CD4-positive, alpha-beta T cell treated with Interleukin-6 at 100 ng/mL for 8 hours (primary cell): ENCODE results near the gene CIB4.
"Not testable (repeated sequence)": the region's sequence is repeated elsewhere in the genome, so short reads cannot be mapped to it uniquely, and the experiment has no call there.

ENCODE experiments used
- DNase-seq: peaks from one replicate; pipeline ENCODE4 v3.0.0-alpha.2; 2020; ENCODE audit warnings: mixed read lengths, low spot score

Gene CIB4

GRCh38 chr2:26666671-26667070, 25.5 kb upstream of the CIB4 start:
- no peak for DNase-seq

DNA sequence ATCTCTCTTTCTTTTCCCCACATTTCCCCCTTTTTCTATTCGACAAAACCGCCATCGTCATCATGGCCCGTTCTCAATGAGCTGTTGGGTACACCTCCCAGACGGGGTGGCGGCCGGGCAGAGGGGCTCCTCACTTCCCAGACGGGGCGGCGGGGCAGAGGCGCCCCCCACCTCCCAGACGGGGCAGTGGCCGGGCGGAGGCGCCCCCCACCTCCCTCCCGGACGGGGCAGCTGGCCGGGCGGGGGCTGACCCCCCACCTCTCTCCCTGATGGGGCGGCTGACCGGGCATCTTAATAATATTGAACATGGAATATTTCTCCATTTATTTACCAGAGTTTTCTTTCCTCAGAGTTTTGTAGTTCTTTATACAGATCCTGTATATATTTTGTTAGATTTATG, 24.1 kb upstream of the CIB4 start:
- DNase-seq, result not testable (repeated sequence)

DNA sequence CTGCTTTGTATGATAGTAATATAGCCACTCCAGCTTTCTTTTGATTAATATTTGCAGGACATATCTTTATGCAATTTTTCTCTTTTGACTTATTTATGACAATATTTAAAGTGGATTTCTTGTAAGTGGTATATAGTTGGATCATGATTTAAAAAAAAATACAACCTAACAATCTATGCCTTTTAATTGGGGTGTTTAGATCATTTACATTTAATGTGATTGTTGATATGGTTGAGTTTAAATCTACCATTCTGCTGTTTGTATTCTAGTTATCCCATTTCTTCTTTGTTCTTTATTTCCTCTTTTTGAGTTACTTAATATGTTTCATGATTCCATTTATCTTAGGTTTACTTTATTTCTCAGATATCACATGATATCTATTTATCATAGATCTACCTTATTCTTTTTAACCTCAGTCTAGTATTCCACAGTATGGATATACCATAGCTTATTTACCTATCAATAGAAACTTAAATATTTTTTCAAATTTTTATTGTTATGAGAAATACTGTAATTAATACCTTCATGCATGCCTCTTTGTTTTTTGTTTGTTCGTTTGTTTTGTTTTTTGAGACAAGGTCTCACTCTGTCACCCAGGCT, 19.3 kb upstream of the CIB4 start:
- DNase-seq, result no peak

DNA sequence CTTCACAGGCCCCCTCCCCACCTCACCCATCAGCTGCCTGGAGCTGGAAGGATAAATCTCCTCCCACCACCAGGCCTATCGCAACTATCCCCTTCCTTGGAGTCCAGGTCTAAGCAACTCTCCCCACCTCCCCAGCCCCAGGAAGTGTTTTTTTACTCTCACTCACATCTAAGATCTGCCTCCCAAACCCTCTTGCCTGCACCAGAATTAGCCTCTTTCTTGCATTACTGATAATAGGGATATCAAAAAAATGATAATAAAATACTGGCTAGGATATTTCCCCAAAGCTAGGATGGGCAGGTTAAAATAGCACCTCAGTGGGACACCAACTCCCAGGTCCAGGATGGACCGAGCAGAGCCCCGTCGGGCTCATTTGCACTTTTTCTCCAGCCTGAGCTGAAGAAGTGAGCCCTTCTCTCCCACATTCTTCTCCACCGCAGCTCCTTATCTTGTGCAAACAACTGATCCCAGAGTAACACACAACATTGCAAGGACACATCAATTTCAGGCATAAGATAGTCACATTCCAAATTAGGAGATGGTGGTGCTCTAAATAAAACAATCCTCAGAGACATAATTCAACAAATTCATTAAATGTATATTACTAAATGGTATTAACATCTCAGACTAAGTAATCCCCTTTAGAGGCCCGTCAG, 17.7 kb upstream of the CIB4 start:
- no peak for DNase-seq

DNA sequence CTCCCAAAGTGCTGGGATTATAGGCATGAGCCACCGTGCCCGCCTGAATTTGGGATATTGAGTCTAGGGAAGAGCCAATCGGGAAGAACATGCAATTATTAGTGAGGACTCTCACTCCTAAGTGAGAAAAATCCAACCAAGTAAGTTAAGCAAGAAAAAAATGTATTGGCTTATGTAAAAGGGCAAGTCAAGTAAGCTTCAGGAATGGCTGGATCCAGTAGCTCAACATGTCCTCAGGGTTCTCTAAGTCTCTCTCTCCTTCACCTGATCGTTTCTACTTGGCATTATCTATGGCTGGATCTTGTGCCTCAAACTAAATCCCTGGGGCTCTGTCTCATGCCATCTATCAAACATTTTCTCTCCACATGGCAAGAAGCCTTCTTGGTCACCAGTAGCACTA, 16.1 kb upstream of the CIB4 start:
- DNase-seq, result no peak

- no peak for DNase-seq
Measured at GRCh38 chr2:26655611-26656195, 14.5 kb upstream of the CIB4 start.

- DNase-seq, result not testable (repeated sequence)
Measured at GRCh38 chr2:26655120-26655519, 14.0 kb upstream of the CIB4 start.

DNA sequence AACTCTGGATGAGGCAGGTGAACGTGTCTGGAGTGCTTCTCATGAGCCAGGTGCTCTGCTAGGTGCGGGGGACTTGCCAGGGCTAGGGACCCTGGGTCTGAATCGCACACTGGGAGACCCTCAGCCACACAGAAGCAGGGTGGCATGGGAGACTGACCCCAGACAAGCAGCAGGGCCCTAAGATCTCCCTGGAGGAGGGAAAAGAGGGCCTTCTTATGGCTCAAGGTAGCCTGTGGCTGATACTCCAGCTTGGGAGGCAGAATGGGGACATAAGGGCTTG, 12.8 kb upstream of the CIB4 start:
- DNase-seq, result no peak

DNA sequence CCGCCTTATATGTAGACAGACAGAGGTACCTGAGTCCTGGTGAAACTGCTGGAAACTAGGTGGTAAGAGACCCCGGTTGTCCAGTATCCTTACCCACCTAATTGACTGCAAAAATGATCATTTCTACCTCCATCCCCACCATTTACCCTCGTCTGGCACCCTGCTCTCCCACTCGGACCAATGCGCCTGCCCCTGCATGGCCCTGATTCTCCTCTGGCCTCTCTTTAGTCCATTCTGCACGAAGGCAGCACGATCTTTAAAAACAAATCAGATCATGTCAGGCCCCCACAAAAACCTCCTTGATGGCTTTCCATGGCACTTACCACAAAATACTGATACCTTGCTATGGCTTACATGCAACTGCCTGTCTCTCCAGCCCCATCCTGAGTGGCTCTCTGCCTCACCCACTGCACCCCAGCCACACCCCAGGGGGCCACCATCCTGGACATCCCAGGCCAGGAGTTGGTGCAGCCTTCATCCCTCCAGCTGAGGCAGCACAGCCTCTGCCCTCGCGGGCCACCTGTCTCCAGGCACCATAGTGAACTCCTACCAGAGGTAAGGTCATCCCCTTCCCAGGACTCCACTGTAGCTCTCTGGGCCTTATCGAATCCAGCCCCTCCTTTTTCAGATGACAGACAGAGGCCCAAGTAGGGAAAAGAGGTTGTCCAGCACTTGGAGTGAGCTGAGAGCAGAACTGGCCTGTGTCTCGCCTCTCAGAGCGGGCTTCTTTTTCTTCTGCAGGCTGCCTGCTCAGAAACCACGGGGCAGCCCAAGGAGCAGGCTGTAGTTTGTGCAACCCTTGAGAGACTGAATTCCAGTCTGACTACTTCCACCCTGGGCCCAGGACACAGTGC, 12.3 kb upstream of the CIB4 start:
- DNase-seq, result no peak

GRCh38 chr2:26652361-26653041, 11.3 kb upstream of the CIB4 start:
- DNase-seq, result no peak

DNA sequence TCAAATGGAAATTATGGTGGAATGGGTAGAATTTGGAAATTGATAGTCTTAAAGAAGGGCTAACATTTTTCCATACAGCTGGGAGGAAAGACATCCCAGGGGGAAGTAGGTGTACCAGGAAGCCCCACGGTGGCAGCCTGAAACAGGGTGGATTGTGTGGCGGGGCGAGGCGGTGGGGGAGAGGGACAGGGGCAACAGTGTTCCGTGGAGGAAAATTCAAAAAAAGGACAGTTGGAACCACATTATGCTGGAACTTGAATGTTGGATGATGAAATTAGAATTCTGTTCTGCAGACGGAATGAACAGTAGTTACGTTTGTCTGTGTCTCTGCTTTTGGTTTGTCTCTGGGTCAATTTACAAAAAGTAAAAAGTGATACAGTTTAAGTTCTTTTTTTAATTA, 10.6 kb upstream of the CIB4 start:
- no peak for DNase-seq

DNA sequence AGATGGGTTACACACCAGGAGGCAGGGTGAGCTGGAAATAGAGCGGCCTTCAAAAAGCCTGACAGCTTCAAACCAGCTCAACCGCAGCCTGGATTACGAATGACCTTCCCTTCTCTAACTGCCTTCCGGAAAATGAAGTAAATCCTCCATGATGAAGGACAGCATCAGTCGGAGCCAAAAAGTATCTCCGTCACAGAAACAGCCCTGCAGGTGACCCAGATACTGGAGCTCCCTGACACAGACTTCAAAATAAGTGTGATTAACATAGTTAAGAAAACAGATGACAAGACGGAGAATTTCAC, 10.3 kb upstream of the CIB4 start:
- no peak for DNase-seq

DNA sequence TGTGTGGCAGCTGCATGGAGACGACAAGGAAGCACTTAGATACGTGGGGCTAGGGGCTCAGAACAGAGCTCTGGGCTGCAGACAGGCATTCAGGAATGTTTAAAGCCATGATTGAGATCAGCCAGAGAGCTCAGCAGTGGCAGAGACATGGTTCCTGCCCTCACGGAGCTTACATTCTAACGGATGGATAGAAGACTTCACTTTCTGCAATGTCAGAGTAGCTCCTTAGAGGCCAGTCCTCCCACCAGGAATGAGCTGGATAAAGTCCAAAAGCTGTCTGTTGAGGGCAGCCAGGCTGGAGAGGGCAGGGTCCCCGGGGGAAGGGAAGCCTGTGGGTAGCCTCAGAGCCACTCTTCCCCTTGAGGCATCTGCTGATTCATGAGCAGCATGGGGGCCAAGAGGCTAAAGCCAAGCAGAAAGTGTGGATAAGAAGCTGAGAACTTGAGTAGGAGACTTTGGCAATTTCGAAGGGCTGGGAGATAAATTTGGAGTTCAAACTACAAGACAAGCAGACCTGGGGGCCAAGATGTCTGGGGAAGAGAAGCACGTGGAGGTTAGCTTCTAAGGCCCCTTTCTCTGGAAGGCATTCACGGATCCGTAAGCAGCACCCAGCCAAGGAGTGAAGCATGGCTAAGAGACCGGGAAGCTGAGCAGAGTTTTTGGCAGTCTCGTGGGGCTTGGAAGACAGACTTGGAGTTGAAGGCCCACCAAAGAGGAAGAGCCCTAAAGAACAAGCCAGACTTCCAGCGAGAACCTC, 9.7 kb upstream of the CIB4 start:
- DNase-seq, result no peak

DNA sequence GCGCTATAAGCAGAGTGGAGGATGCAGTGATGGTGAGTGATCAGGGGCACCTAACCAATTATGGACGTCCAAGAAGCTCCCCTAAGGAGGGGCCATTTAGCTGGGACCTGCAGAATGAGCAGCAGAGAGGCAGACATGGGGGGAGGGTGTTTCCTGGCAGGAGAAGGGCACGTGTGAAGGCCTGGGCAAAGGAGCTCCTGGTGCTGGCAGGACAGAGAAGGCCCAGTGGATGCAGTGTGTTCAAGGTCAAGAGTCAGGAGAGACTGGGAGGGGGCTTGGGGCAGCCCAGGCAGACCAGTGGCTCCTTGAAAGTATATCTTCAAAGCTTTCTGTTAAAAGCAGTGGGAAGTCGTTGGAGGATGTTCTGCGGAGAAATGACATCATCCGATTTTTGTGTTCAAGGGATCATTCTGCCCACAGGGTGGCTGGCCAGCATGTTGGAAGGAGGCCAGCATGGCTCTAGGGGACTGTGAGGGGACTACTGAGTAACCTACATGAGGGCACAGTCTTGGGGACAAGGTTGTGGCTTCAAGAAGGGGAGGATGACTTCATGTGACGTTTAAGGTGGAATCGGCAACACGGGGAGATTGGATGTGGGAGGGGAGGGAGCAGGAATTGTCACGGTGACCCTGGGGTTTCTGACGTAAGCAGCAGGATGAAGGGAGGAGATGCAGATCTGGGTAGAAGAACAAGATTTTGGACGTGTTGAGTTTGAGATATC, 9.0 kb upstream of the CIB4 start:
- DNase-seq, result no peak

DNA sequence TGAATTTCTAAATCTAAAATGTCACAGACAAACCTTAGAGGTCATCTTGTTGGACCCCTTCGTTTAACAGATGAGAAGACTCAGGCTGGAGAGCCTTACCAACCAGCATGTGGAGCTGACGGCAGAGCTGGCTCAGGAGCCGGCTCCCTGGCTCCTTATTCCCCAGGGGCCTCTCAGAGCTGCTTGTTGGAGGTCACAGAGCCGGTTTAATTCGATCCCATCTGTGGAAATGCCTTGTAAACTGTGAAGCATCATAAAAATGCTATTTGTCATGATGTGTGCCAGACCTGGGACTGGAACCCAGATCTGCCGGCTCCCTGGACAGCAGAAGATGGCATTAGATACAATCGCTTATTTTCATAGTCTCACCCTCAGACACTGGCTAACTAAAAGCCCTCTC, 8.2 kb upstream of the CIB4 start:
- no peak for DNase-seq

GRCh38 chr2:26648516-26648915, 7.3 kb upstream of the CIB4 start:
- no peak for DNase-seq

GRCh38 chr2:26647981-26648380, 6.8 kb upstream of the CIB4 start:
- no peak for DNase-seq

GRCh38 chr2:26646986-26647672, 6.0 kb upstream of the CIB4 start:
- DNase-seq, result no peak

DNA sequence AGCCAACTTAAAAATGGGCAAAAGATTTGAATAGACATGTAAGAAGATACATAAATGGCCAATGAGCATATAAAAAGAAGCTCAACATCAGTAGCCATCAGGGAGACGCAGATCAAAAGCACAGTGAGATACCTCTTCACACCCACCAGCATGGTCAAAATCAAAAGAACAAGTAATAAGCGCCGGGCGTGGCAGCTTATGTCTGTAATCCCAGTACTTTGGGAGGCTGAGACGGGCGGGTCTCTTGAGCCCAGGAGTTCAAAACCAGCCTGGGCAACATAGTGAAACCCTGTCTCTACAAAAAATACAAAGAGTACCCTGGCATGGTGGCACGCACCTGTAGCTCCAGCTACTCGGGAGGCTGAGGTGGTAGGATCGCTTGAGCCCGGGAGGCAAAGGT, 4.6 kb upstream of the CIB4 start:
- DNase-seq, result no peak

DNA sequence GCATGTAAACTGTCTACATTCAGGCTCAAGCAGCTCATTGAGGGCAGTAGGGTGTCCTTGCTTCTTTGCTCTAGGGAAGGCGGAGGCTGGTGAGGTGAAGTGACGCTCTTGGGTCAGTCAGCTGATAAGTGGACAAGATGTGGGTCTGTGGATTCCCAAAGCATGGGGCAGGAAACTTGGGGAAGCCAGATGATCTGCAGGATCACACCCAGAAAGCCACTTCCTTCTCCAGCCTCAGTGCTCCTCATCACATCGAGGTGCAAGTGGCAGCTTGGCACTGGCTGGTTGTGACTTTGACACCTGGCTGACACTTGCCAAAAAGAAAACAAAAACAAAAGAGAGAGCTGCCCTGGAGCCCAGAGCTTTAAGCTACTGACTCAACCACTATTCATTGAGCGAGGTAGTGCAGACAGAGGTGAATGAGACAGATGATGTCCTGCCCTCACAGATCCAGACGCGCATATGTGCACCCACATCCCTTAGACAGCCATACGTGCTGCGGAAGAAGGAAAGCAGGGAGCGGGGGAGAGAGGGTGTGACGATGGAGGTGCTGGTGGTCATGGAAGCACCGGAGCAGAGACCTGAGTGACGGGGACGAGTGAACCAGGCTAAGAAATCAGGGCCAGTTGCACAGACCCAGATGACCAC, 3.1 kb upstream of the CIB4 start:
- DNase-seq, result no peak
